ENCODE results near the gene MEAF6. TPM values are rescaled to one million over a fixed set of nuclear protein-coding genes. Genes with fewer than 3 reads are reported as not detected.

The MEAF6 gene
- total RNA-seq, 1 donor from 2014 or later: 32.7 TPM

Other genes with a start within 250 kb of the MEAF6 start
- gene ZC3H12A, start 40.2 kb downstream of the MEAF6 start, total RNA-seq: 43.6 TPM
- gene SNIP1, start 39.5 kb upstream of the MEAF6 start, total RNA-seq: 8.7 TPM
- gene DNALI1, start 42.2 kb upstream of the MEAF6 start, total RNA-seq: 0.16 TPM
- gene GNL2, start 81.2 kb upstream of the MEAF6 start, total RNA-seq: 28.6 TPM
- 0.20 TPM for gene RSPO1, start 120.1 kb upstream of the MEAF6 start, total RNA-seq
- 14.1 TPM for gene CDCA8, start 177.8 kb upstream of the MEAF6 start, total RNA-seq

Data from esophagus mucosa (tissue), 1 donor.